ENCODE data around the gene PIAS1.

The PIAS1 gene

GRCh38 chr15:68183616-68184315 lies 129.7 kb downstream of the PIAS1 start:
- Histone ChIP-seq H3K9me3 (ENCODE audit: insufficient read depth, low read length) (no peaks in the 10 kb centered on the region), H3K27ac (ENCODE audit: low read length) (no peak overlapping the region), H2AFZ (ENCODE audit: low read depth, low read length) (no peak overlapping the region), H3K4me3 (ENCODE audit: low read length) (no peak overlapping the region), H4K20me1 (ENCODE audit: insufficient read depth, low read length) (no peaks in the 10 kb centered on the region), H3K27me3 (ENCODE audit: low read depth, low read length) (no peaks in the 10 kb centered on the region), H3K4me2 (ENCODE audit: low read length) (no peak overlapping the region), H3K36me3 (replicated peaks; ENCODE audit: low read depth, low read length) (peaks cover 51% of the 10 kb centered on the region), H3K9ac (ENCODE audit: low read length) (no peak overlapping the region), H3K79me2 (ENCODE audit: low read length) (no peaks in the 10 kb centered on the region), H3K4me1 (ENCODE audit: low read length) (peaks cover 9% of the 10 kb centered on the region)
- TF ChIP-seq CTCF (IDR thresholded peaks at IDR 0.05; ENCODE audit: low read depth, low read length) (no peak), EZH2phosphoT487 (IDR thresholded peaks at IDR 0.05; ENCODE audit: low read depth) (no peak)

GRCh38 chr15:68184616-68185480 lies 130.7 kb downstream of the PIAS1 start:
- H3K27ac ChIP-seq (ENCODE audit: low read length) = no peak overlapping the region
- TF ChIP-seq CTCF (IDR thresholded peaks at IDR 0.05; ENCODE audit: low read depth, low read length) (no peak), EZH2phosphoT487 (IDR thresholded peaks at IDR 0.05; ENCODE audit: low read depth) (no peak)
- no peak overlapping the region for H2AFZ ChIP-seq (ENCODE audit: low read depth, low read length)
- no peak overlapping the region for H3K9ac ChIP-seq (ENCODE audit: low read length)
- H3K4me1 ChIP-seq (ENCODE audit: low read length) = peaks cover 20% of the 10 kb centered on the region
- no peaks in the 10 kb centered on the region for H4K20me1 ChIP-seq (ENCODE audit: insufficient read depth, low read length)
- H3K27me3 ChIP-seq (ENCODE audit: low read depth, low read length) = no peaks in the 10 kb centered on the region
- H3K36me3 ChIP-seq (replicated peaks; ENCODE audit: low read depth, low read length) = peaks cover 57% of the 10 kb centered on the region
- no peak overlapping the region for H3K4me2 ChIP-seq (ENCODE audit: low read length)
- no peaks in the 10 kb centered on the region for H3K9me3 ChIP-seq (ENCODE audit: insufficient read depth, low read length)
- H3K79me2 ChIP-seq (ENCODE audit: low read length) = no peaks in the 10 kb centered on the region; the same call in 1 of the 2 replicates
- no peak overlapping the region for H3K4me3 ChIP-seq (ENCODE audit: low read length)

GRCh38 chr15:68186671-68187397 lies 132.7 kb downstream of the PIAS1 start:
- TF ChIP-seq CTCF (IDR thresholded peaks at IDR 0.05; ENCODE audit: low read depth, low read length) (no peak), EZH2phosphoT487 (IDR thresholded peaks at IDR 0.05; ENCODE audit: low read depth) (no peak)
- peaks cover 40% of the 10 kb centered on the region for H3K4me1 ChIP-seq (ENCODE audit: low read length)
- no peaks in the 10 kb centered on the region for H4K20me1 ChIP-seq (ENCODE audit: insufficient read depth, low read length)
- no peak overlapping the region for H3K4me2 ChIP-seq (ENCODE audit: low read length)
- no peak overlapping the region for H2AFZ ChIP-seq (ENCODE audit: low read depth, low read length)
- H3K9ac ChIP-seq (ENCODE audit: low read length) = no peak overlapping the region
- H3K27me3 ChIP-seq (ENCODE audit: low read depth, low read length) = no peaks in the 10 kb centered on the region
- no peak overlapping the region for H3K4me3 ChIP-seq (ENCODE audit: low read length)
- H3K79me2 ChIP-seq (ENCODE audit: low read length) = no peaks in the 10 kb centered on the region; the same call in 1 of the 2 replicates
- H3K36me3 ChIP-seq (replicated peaks; ENCODE audit: low read depth, low read length) = peaks cover 64% of the 10 kb centered on the region
- H3K27ac ChIP-seq (ENCODE audit: low read length) = no peak overlapping the region
- no peaks in the 10 kb centered on the region for H3K9me3 ChIP-seq (ENCODE audit: insufficient read depth, low read length)
